OCI-LY1 (cell line): ENCODE data around the gene MCU.

Experiments
- H2AFZ ChIP-seq: fragments of 200-600 bp; sonication (generic), shearing (Covaris generic); 2 replicates; pipeline ENCODE4 v1.6.0; 2014; ENCODE audit warnings: antibody characterized with exemption, mild to moderate bottlenecking, low read length
- H3F3A ChIP-seq: fragments of 200-600 bp; sonication (generic), shearing (Covaris generic); 2 replicates; pipeline ENCODE4 v1.6.0; 2014; ENCODE audit warnings: mild to moderate bottlenecking, antibody characterized with exemption, low read length, moderate library complexity; ENCODE audit not compliant: insufficient read depth
- H3K27ac ChIP-seq: fragments of 200-600 bp; sonication (generic); 2 replicates; pipeline ENCODE4 v1.5.1; 2014; ENCODE audit warnings: low read length, mixed run types, mild to moderate bottlenecking, low read depth; ENCODE audit not compliant: poor library complexity, severe bottlenecking
- H3K27me3 ChIP-seq: fragments of 200-600 bp; sonication (generic); 2 replicates; pipeline ENCODE4 v1.6.0; 2014; ENCODE audit warnings: antibody characterized with exemption, mild to moderate bottlenecking, low read length, moderate library complexity; ENCODE audit not compliant: insufficient read depth
- H3K36me3 ChIP-seq: fragments of 200-600 bp; sonication (generic); 2 replicates; pipeline ENCODE4 v1.6.1; 2014; ENCODE audit warnings: mild to moderate bottlenecking, antibody characterized with exemption, low read length, moderate library complexity, mixed read lengths; ENCODE audit not compliant: insufficient read depth
- H3K4me1 ChIP-seq: fragments of 200-600 bp; sonication (generic); 2 replicates; pipeline ENCODE4 v1.5.1; 2014; ENCODE audit warnings: mild to moderate bottlenecking, low read length, moderate library complexity; ENCODE audit not compliant: insufficient read depth, severe bottlenecking
- H3K4me2 ChIP-seq: fragments of 200-600 bp; sonication (generic), shearing (Covaris generic); 2 replicates; pipeline ENCODE4 v1.6.1; 2014; ENCODE audit warnings: low read length
- H3K4me3 ChIP-seq: fragments of 200-600 bp; sonication (generic); 2 replicates; pipeline ENCODE4 v1.5.1; 2014; ENCODE audit warnings: low read length, low read depth, mild to moderate bottlenecking, mixed read lengths; ENCODE audit not compliant: poor library complexity, severe bottlenecking
- H3K79me2 ChIP-seq: fragments of 200-600 bp; shearing (Covaris generic); 2 replicates; pipeline ENCODE4 v1.6.1; 2016; ENCODE audit warnings: mixed run types, low read length, mixed read lengths; ENCODE audit not compliant: insufficient read depth
- H3K9ac ChIP-seq: fragments of 200-600 bp; sonication (generic), shearing (Covaris generic); 2 replicates; pipeline ENCODE4 v1.6.1; 2014; ENCODE audit warnings: mild to moderate bottlenecking, low read length, mixed read lengths
- H3K9me2 ChIP-seq: fragments of 200-600 bp; sonication (generic), shearing (Covaris generic); 2 replicates; pipeline ENCODE4 v1.6.1; 2014; ENCODE audit warnings: low read depth, mild to moderate bottlenecking, low read length, mixed read lengths
- H3K9me3 ChIP-seq: fragments of 200-600 bp; shearing (Covaris generic); 2 replicates; pipeline ENCODE4 v1.6.1; 2014; ENCODE audit warnings: low read length, mixed read lengths
- H4K20me1 ChIP-seq: fragments of 200-600 bp; sonication (generic), shearing (Covaris generic); 2 replicates; pipeline ENCODE4 v1.6.0; 2016; ENCODE audit warnings: mild to moderate bottlenecking, low read length; ENCODE audit not compliant: insufficient read depth
- CTCF ChIP-seq: fragments of 200-600 bp; sonication (generic), shearing (Covaris generic); IDR thresholded peaks from 2 replicates; pipeline ENCODE4 v1.5.1; 2017; ENCODE audit warnings: mild to moderate bottlenecking, antibody characterized with exemption, low read length, moderate library complexity, mixed read lengths
- EZH2 ChIP-seq: fragments of 200-600 bp; sonication (generic), shearing (Covaris generic); IDR thresholded peaks from 2 replicates; pipeline ENCODE4 v1.8.0; 2017; ENCODE audit warnings: borderline replicate concordance, mixed run types, mild to moderate bottlenecking, antibody characterized with exemption, low read length, moderate library complexity, mixed read lengths

The MCU gene

GRCh38 chr10:72932259-72933015 is 240.5 kb downstream of the MCU start:
- Histone ChIP-seq H3K9me3 (no peaks in the 10 kb centered on the region), H3K36me3 (no peaks in the 10 kb centered on the region), H3K9me2 (no peaks in the 10 kb centered on the region), H3K79me2 (no peaks in the 10 kb centered on the region), H3K27me3 (no peaks in the 10 kb centered on the region; the same call in 1 of the 2 replicates), H3K4me3 (no peak overlapping the region), H3K27ac (no peak overlapping the region), H4K20me1 (no peaks in the 10 kb centered on the region), H3F3A (no peaks in the 10 kb centered on the region), H2AFZ (no peak overlapping the region), H3K4me2 (no peak overlapping the region), H3K9ac (no peak overlapping the region), H3K4me1 (no peaks in the 10 kb centered on the region)
- TF ChIP-seq CTCF (no peak), EZH2 (no peak)

GRCh38 chr10:72935361-72935760 is 243.4 kb downstream of the MCU start:
- Histone ChIP-seq H3K36me3 (no peaks in the 10 kb centered on the region), H3K27ac (no peak overlapping the region), H3K79me2 (no peaks in the 10 kb centered on the region), H3K9me3 (no peaks in the 10 kb centered on the region), H4K20me1 (no peaks in the 10 kb centered on the region), H3F3A (no peaks in the 10 kb centered on the region), H3K27me3 (no peaks in the 10 kb centered on the region), H3K4me3 (no peak overlapping the region), H3K9me2 (no peaks in the 10 kb centered on the region), H3K4me1 (no peaks in the 10 kb centered on the region), H2AFZ (no peak overlapping the region), H3K9ac (no peak overlapping the region), H3K4me2 (no peak overlapping the region)
- TF ChIP-seq EZH2 (no peak), CTCF (no peak)
